LNCaP clone FGC (cell line): Measurements from ENCODE around the gene ZZZ3.
A peak's percentile ranks its signal among the peaks of the same experiment; 100 is the strongest.
"Not testable (repeated sequence)": the region's sequence is repeated elsewhere in the genome, so short reads cannot be mapped to it uniquely, and the experiment has no call there.

Source experiments
- DNase-seq: peaks from one replicate; pipeline ENCODE4 v3.0.0-alpha.2; 2011; ENCODE audit warnings: low read depth
- H3K4me3 ChIP-seq: 2 replicates; pipeline ENCODE4 v1.5.1; 2011; ENCODE audit warnings: mild to moderate bottlenecking, low read depth, low read length, control low read depth
- CTCF ChIP-seq: IDR thresholded peaks from 2 replicates; pipeline ENCODE4 v1.5.1; 2012; ENCODE audit warnings: mild to moderate bottlenecking; ENCODE audit not compliant: control insufficient read depth, insufficient read depth; ENCODE audit errors: extremely low read depth

ZZZ3 gene

GRCh38 chr1:77655431-77655974 is 27.0 kb downstream of the ZZZ3 start:
- DNase-seq: peak; percentile 36
- no peak for TF ChIP-seq CTCF
- H3K4me3 ChIP-seq: no peak overlapping the region

DNA sequence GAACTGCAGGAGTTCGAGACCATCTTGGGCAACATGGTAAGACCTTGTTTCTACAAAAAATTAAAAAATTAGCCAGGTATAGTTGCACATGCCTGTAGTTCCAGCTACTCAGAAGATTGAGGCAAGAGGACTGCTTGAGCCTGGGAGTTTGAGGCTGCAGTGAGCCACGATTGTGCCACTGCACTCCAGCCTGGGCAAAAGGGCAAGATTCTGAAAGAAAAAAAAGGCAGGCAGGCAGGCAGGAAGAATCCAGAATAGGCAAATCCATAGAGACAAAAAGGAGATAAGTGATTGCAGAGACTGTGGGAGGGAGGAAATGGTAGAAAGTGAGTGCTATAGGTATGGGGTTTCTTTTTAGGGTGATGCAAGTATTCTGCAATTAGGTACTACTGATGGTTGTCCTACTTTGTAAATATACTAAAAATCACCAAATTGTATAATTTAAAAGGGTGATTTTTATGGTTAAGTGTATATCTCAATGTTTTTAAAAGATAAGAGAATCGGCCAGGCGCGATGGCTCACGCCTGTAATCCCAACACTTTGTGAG is 29.4 kb downstream of the ZZZ3 start:
- TF ChIP-seq CTCF: no peak
- no peak overlapping the region for H3K4me3 ChIP-seq
- no peak for DNase-seq

GRCh38 chr1:77652268-77652667 is 30.2 kb downstream of the ZZZ3 start:
- no peak overlapping the region for H3K4me3 ChIP-seq
- TF ChIP-seq CTCF: no peak
- DNase-seq: no peak

GRCh38 chr1:77649127-77649526 is 33.3 kb downstream of the ZZZ3 start:
- no peak for TF ChIP-seq CTCF
- DNase-seq: no peak
- no peak overlapping the region for H3K4me3 ChIP-seq

DNA sequence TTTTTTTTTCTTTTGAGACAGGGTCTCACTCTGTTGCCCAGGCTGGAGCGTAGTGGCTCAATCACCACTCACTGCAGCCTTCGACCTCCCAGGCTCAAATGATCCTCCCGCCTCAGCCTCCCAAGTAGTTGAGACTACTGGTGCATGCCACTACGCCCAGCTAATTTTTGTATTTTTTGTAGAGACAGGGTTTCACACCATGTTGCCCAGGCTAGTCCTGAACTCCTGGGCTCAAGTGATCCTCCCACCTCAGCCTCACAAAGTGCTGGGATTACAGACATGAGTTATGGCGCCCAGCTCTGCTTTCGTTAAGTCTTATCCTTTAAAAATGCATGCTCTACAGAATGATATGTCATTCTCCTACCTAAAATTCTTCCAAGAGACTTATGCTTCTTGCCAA is 36.2 kb downstream of the ZZZ3 start:
- not testable (repeated sequence) for DNase-seq, H3K4me3 ChIP-seq

GRCh38 chr1:77643456-77643855 is 39.0 kb downstream of the ZZZ3 start:
- DNase-seq: no peak
- no peak for TF ChIP-seq CTCF
- H3K4me3 ChIP-seq: no peak overlapping the region

GRCh38 chr1:77642941-77643340 is 39.5 kb downstream of the ZZZ3 start:
- no peak for DNase-seq
- no peak for TF ChIP-seq CTCF
- H3K4me3 ChIP-seq: no peak overlapping the region
